ENCODE data around the gene NADK2.

NADK2 gene

DNA sequence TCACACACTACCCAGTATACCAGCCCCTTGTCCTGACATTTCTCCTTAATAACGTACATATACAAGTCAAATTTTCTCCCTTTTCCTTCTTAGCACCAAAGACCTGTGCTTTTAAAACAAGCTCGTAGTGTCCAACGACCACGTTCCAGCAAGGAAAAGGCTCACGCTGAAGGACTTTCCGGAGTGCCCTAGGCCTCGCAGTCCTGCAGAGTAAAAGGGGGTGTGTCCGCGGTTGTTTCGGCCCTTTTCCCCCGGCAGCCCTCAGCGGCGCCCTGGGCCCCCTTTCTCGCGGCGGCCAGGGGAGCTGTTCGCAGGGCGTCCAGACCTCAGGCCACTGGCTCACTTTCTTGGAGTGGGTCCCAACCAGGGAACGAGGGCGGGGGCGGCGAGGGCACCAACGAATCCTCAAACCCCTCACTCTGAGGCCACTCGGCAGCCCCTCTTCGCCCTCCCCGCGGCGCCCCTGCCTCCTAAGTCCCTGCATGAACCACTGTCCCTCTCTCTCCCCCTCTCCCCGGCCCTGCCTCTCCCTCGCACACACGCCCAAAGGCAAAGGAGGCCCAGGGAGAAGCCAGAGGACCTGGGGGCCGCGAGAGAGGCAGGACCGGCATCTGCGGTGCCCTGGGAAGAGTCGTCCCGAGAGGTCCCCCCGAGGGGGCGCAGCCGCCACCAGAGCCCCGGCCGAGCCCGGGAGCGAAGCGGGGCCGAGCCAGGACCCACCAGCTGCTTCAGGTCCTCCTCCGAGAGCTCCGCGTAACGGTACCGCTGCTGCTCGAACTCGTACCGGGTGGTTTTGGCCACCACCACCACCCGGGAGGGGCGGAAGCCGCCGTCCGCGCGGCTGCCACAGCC lies 720 bp downstream of the NADK2 start (continued):
- peak; percentile 38; the same call in 1 of the 2 replicates for TF ChIP-seq EGR2 (tag by site-specific recombination; IDR thresholded peaks at IDR 0.05; ENCODE audit: low read depth)
- peak; percentile 82; the same call in 1 of the 2 replicates for TF ChIP-seq ZFP37 (tag by site-specific recombination; IDR thresholded peaks at IDR 0.05)
- peak; percentile 51 for TF ChIP-seq ZFHX2 (tag by site-specific recombination; conservative IDR thresholded peaks at IDR 0.05)
- no peak for TF ChIP-seq ZNF791 (tag by site-specific recombination; IDR thresholded peaks at IDR 0.05)
- TF ChIP-seq ZNF391 (tag by site-specific recombination; IDR thresholded peaks at IDR 0.05; ENCODE audit: borderline replicate concordance, low read depth): no peak
- TF ChIP-seq ZNF138 (tag by site-specific recombination; IDR thresholded peaks at IDR 0.05; ENCODE audit: borderline replicate concordance): no peak
- TF ChIP-seq ZNF10 (tag by site-specific recombination; IDR thresholded peaks at IDR 0.05): no peak
- no peak for TF ChIP-seq ZNF48 (tag by site-specific recombination; IDR thresholded peaks at IDR 0.05)
- TF ChIP-seq ZNF311 (tag by site-specific recombination; IDR thresholded peaks at IDR 0.05; ENCODE audit: borderline replicate concordance): no peak
- TF ChIP-seq ZNF302 (tag by site-specific recombination; IDR thresholded peaks at IDR 0.05; ENCODE audit: low read depth): no peak
- TF ChIP-seq ZNF747 (tag by site-specific recombination; IDR thresholded peaks at IDR 0.05): no peak
- peak; percentile 82; the same call in 1 of the 2 replicates for TF ChIP-seq ZNF501 (tag by site-specific recombination; IDR thresholded peaks at IDR 0.05)
- TF ChIP-seq ZNF776 (tag by site-specific recombination; IDR thresholded peaks at IDR 0.05; ENCODE audit: borderline replicate concordance): no peak
- no peak for TF ChIP-seq ZNF571 (tag by site-specific recombination; IDR thresholded peaks at IDR 0.05)
- TF ChIP-seq BCL11B (tag by site-specific recombination; IDR thresholded peaks at IDR 0.05; ENCODE audit: low read depth): no peak
- no peak for TF ChIP-seq ZNF24 (tag by site-specific recombination; IDR thresholded peaks at IDR 0.05)
- no peak for TF ChIP-seq ZNF830 (tag by site-specific recombination; IDR thresholded peaks at IDR 0.05; ENCODE audit: low read depth)
- no peak for TF ChIP-seq ZNF362 (tag by site-specific recombination; IDR thresholded peaks at IDR 0.05)
- TF ChIP-seq ZNF777 (tag by site-specific recombination; IDR thresholded peaks at IDR 0.05; ENCODE audit: borderline replicate concordance): no peak
- no peak for TF ChIP-seq MZF1 (tag by site-specific recombination; IDR thresholded peaks at IDR 0.05; ENCODE audit: borderline replicate concordance)
- no peak for TF ChIP-seq ZNF544 (tag by site-specific recombination; IDR thresholded peaks at IDR 0.05)
- no peak for TF ChIP-seq ZNF184 (tag by site-specific recombination; IDR thresholded peaks at IDR 0.05)
- TF ChIP-seq ZFP41 (tag by site-specific recombination; IDR thresholded peaks at IDR 0.05; ENCODE audit: borderline replicate concordance): no peak
- TF ChIP-seq KLF1 (tag by site-specific recombination; IDR thresholded peaks at IDR 0.05): no peak
- no peak for TF ChIP-seq KLF7 (tag by site-specific recombination; IDR thresholded peaks at IDR 0.05; ENCODE audit: borderline replicate concordance)
- TF ChIP-seq ZNF585B (tag by site-specific recombination; IDR thresholded peaks at IDR 0.05): no peak
- peak; percentile 77 for TF ChIP-seq ZSCAN4 (tag by site-specific recombination; IDR thresholded peaks at IDR 0.05)
- no peak for TF ChIP-seq ZNF558 (tag by site-specific recombination; IDR thresholded peaks at IDR 0.05)
- TF ChIP-seq HOXC10 (CRISPR knock-in tag; IDR thresholded peaks at IDR 0.05): no peak
- no peak for TF ChIP-seq ZNF26 (tag by site-specific recombination; IDR thresholded peaks at IDR 0.05)
- no peak for TF ChIP-seq ZNF155 (tag by site-specific recombination; IDR thresholded peaks at IDR 0.05)
- no peak for TF ChIP-seq ZBTB21 (tag by site-specific recombination; IDR thresholded peaks at IDR 0.05)
- no peak for TF ChIP-seq ZNF292 (tag by site-specific recombination; IDR thresholded peaks at IDR 0.05; ENCODE audit: borderline replicate concordance, low read depth)
- peak; percentile 97 for TF ChIP-seq ZNF223 (tag by site-specific recombination; IDR thresholded peaks at IDR 0.05)
- TF ChIP-seq ZNF214 (tag by site-specific recombination; IDR thresholded peaks at IDR 0.05; ENCODE audit: borderline replicate concordance): no peak
- no peak for TF ChIP-seq ZNF654 (tag by site-specific recombination; IDR thresholded peaks at IDR 0.05; ENCODE audit: low read depth)
- TF ChIP-seq ZNF768 (tag by site-specific recombination; IDR thresholded peaks at IDR 0.05): no peak
- no peak for TF ChIP-seq ZNF514 (tag by site-specific recombination; IDR thresholded peaks at IDR 0.05)
